NCI-H774 (cell line): ENCODE measurements around the gene RFX1.
"Not testable (repeated sequence)": the region's sequence is repeated elsewhere in the genome, so short reads cannot be mapped to it uniquely, and the experiment has no call there.

Experiments used
- DNase-seq: peaks from one replicate; lab custom pipeline; 2025; lab: John Stamatoyannopoulos, UW

The RFX1 gene

GRCh38 chr19:14026652-14027192 is 20.6 kb upstream of the RFX1 start:
- not testable (repeated sequence) for DNase-seq

GRCh38 chr19:14023404-14024235 is 17.5 kb upstream of the RFX1 start:
- no peak for DNase-seq

DNA sequence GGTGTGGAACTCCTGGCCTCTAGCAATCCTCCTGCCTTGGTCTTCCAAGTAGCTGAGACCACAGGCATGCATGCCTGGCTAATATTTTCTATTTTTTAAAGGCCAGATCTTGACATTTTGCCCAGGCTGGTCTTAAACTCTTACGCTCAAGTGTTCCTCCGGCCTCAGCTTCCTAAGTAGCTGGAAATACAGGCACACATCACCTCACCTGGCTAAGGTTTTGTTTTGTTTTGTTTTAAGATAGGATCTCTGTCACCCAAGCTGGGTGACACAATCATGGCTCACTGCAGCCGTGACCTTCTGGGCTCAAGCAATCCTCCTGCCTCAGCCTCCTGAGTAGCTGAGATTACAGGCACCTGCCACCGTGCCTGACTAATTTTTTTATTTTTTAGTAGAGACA is 16.3 kb upstream of the RFX1 start:
- no peak for DNase-seq

- DNase-seq = no peak
Observed at GRCh38 chr19:14021474-14021873, 15.4 kb upstream of the RFX1 start.

GRCh38 chr19:14019739-14020138 is 13.6 kb upstream of the RFX1 start:
- not testable (repeated sequence) for DNase-seq

- no peak for DNase-seq
Observed at GRCh38 chr19:14019100-14019499, 13.0 kb upstream of the RFX1 start.

DNA sequence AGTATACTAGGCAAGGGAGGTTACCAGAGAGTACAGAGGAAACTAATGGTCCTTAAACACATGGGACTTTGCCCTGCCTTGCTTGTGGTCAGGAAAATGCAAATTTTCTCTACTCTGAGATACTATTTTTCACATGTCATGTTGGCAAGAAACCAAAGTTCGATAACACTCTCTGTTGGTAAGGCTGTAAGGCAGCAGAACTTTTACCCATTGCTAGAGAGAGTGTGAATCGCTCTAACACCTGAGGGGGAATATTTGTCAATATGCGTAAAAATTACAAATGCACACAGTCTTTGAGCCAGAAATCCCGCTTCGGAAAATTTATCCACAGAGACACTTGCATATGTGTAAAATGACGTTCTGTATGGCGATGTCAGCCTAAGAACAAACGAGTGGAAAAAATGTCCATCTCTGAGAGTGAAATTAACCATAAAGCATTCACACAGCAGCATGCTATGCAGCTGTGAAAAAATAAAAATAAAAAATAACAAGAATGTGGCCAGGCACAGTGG is 9.5 kb upstream of the RFX1 start:
- no peak for DNase-seq

DNA sequence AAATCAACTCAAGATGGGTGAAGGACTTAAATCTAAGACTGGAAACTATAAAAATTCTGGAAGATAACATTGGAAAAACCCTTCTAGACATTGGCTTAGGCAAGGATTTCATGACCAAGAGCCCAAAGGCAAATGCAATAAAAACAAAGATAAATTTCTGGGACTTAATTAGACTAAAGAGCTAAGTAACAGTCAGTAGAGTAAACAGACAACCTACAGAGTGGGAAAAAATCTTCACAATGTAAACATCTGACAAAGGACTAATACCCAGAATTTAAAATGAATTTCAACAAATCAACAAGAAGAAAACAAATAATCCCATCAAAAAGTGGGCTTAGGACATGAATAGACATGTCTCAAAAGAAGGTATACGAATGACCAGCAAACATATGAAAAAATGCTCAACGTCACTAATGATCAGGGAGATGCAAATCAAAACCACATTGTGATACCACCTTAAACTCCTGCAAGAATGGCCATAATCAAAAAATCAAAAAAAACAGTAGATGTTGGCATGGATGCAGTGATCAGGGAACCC is 6.3 kb upstream of the RFX1 start:
- no peak for DNase-seq

DNA sequence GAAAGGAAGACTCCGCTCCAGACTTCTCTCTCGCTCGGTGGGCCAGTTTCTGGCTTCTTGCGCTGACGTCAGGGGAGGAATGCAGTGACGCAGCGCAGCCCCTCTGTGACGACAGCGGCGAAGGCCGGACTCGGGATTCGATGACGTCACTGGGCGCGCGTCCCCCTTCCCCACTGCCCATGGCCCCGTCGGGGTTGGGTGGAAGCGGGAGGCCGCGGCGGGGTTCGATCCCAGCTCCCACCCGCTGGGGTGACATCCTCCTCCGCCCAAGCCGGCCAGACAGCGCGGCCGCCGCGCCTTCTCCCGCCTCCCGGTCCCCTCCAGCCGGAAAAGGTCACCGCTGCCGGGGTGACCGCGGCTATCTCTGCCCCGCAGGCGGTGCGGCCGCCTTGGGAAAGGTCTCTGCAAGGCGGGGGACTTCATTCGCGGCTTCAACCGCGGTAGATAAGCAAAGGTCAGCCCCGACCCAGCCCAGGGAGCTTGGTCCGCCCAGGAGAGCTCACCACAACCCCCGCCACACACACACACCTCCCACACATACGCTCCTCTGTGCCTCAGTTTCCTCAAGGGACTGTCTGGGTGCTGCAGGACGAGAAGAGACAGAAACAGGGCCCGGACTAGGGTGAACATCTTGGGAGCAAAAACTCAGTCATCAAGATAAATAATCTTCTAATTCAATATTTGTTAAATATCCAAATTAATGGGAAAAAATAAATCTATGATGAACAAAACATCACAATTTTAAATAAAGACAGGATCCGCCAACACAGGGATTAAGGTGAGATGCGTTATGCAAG is 844 bp upstream of the RFX1 start:
- DNase-seq = peak; percentile 93

DNA sequence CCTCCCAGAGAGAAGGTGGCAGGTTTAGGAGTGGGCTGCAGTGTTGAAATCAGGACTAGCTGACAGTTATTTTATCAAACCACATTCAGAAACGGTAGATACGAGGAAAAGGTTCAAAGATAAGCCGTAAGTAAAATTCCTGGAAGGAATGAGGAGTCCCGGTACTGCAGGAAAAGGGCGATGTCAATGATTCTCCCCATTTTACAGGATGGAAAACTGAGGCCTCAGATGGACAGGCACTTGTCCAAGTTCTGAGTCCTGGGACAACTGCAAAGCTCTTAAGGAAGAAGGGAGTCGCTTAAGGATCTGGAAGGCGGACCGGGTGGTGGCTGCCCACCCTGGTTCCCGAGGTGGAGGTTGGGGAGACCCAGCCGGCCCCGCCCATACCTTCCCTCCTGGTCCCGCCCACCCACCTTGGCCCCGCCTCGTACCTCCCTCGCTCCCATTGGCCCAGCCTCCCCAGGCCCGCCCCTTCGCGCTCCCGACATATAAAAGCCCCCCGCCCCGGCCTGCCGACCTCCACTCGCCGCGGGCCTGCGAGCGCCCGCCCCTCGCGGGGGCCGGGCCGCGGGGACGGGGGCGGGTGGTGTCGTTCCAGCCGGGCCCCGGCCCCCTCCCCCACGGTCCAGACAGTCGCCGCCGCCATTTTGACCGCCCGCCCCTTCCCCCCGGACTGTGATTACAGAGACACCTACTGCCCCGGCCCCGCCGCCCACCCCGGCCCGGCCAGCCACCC is 603 bp downstream of the RFX1 start:
- DNase-seq = peak; percentile 75

- no peak for DNase-seq
Observed at GRCh38 chr19:14004619-14005348, 1.3 kb downstream of the RFX1 start.

- DNase-seq = no peak
Observed at GRCh38 chr19:14003251-14004055, 2.7 kb downstream of the RFX1 start.

- DNase-seq = no peak
Observed at GRCh38 chr19:14002571-14003250, 3.4 kb downstream of the RFX1 start.

GRCh38 chr19:14000691-14001375 is 5.3 kb downstream of the RFX1 start:
- DNase-seq = no peak

DNA sequence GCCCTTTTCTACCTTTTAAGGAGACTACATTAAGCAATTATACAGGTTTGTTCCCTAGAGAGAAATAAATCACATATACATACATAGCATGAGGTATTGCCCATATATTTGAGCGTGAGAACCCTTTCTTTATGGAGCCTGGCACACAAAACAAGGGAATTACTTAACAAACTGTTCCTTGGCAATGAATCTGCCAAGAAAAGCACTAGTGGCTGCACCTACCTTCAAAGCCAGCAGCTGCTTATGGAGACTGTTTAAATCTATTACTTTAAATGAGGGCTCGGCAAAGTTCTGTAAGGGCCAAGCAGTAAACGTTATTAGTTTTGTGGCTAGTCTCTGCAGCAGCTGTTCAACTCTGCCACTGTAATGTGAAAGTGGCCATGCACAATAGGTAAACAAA is 7.0 kb downstream of the RFX1 start:
- no peak for DNase-seq

GRCh38 chr19:13998426-13998825 is 7.7 kb downstream of the RFX1 start:
- DNase-seq = no peak

GRCh38 chr19:13997631-13997962 is 8.5 kb downstream of the RFX1 start:
- DNase-seq = no peak

DNA sequence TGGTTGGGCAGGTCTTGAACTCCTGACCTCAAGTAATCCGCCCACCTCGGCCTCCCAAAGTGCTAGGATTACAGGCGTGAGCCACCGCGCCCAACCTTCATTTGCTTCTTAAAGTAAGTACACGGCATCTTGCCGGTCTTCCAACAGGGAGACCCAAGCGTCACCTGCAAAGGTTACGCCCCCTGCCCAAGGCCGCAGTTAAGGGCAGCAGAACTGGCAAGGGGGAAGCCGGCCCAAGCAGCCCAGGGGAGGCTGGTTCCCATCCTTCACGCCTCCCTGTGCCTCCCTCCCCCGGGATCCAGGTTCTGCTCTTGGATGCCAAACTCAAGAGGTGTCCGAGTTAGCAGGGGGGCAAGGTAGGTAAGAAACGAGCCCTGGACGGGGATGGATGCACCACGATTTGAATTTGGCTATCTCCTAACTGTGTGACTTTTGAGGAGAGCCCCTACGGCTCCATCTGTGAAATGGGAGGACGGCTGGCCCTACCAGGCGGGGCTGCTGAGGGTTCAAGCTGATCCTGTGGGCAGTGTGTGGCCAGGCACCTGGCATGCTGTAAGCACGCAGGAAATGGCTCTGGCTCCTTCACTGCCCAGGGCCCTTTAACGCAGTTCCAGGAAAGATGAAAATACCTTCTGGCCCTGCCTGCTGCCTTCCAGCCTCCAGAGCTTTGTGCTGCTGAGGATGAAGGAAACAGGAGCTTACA is 9.0 kb downstream of the RFX1 start:
- DNase-seq = no peak
